Glutamatergic neuron (in vitro differentiated cells): ENCODE data around the gene UBE4B. TPM values are rescaled to one million over a fixed set of nuclear protein-coding genes. Genes with fewer than 3 reads are reported as not detected.
"Not testable (repeated sequence)": the region's sequence is repeated elsewhere in the genome, so short reads cannot be mapped to it uniquely, and the experiment has no call there.

Experiments used
- DNase-seq: peaks from one replicate; pipeline ENCODE4 v3.0.0; 2022
- H3K27ac Mint-ChIP-seq: one replicate; pipeline ENCODE4 v1.8.0; 2020; ENCODE audit warnings: mild to moderate bottlenecking, mixed read lengths, inconsistent platforms; ENCODE audit not compliant: unreplicated experiment
- H3K27me3 Mint-ChIP-seq: one replicate; pipeline ENCODE4 v1.8.0; 2020; ENCODE audit warnings: mild to moderate bottlenecking, moderate library complexity, mixed read lengths, inconsistent platforms; ENCODE audit not compliant: unreplicated experiment
- H3K36me3 Mint-ChIP-seq: one replicate; pipeline ENCODE4 v1.8.0; 2020; ENCODE audit warnings: mild to moderate bottlenecking, mixed read lengths, inconsistent platforms; ENCODE audit not compliant: unreplicated experiment
- H3K4me1 Mint-ChIP-seq: one replicate; pipeline ENCODE4 v1.8.0; 2020; ENCODE audit warnings: mild to moderate bottlenecking, low read depth, mixed read lengths, inconsistent platforms; ENCODE audit not compliant: unreplicated experiment
- H3K4me3 Mint-ChIP-seq: one replicate; pipeline ENCODE4 v1.8.0; 2020; ENCODE audit warnings: mild to moderate bottlenecking, mixed read lengths, inconsistent platforms; ENCODE audit not compliant: unreplicated experiment
- H3K9me3 Mint-ChIP-seq: one replicate; pipeline ENCODE4 v1.8.0; 2020; ENCODE audit warnings: mild to moderate bottlenecking, moderate library complexity, mixed read lengths, inconsistent platforms; ENCODE audit not compliant: unreplicated experiment
- CTCF ChIP-seq: fragments of 200-600 bp; sonication (generic); IDR thresholded peaks from one replicate; pipeline ENCODE4 v1.5.0; 2021; ENCODE audit not compliant: partially characterized antibody, unreplicated experiment
- total RNA-seq: library from RNA; stranded (reverse); fragmentation: NEBNext Ultra II Directional; extraction: Animal tissue kit (Norgen Biotek cat#: 25700); gene quantifications from one replicate; pipeline ENCODE4 v1.2.1, GENCODE V29; 2021; ENCODE audit not compliant: unreplicated experiment

Gene UBE4B
- total RNA-seq, 1 donor from 2014 or later = 94.1 TPM

DNA sequence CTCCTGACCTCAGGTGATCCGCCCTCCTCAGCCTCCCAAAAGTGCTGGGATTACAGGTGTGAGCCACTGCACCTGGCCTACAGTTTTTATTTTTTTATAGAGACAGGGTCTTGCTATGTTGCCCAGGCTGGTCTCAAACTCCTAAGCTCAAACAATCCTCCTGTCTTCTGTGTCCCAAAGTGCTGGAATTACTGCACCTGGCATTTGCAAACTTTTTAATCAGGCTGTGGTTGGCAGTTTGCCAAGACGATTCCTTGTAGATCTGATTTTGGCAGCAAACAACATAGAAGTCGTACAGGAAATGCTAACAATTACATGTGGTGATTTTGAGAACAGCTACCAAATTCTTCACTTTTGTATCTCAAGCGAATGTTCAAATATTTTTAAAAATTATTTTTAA lies 25.6 kb upstream of the UBE4B start:
- no peak for TF ChIP-seq CTCF
- Mint-ChIP-seq H3K27me3 (no peaks in the 10 kb centered on the region), H3K4me3 (no peak overlapping the region), H3K27ac (no peak overlapping the region), H3K9me3 (no peaks in the 10 kb centered on the region), H3K36me3 (no peaks in the 10 kb centered on the region), H3K4me1 (no peaks in the 10 kb centered on the region)
- DNase-seq = no peak

DNA sequence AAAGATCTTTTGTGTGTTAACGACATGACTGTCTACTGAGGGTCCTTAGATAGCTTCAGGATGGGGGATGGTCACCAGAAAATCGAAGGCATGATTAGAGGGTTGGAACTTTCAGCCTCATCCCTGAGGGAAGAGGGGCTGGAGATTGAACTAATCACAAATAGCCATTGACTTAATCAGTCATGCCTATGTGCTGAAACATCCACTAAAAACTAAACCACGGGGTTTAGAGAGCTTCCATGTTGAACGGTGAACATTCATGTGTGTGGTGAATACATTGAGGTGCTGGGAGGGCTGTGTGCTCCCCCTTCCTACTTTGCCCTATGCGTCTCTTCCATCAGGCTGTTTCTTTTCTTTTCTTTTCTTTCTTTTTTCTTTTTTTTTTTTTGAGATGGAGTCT lies 18.7 kb upstream of the UBE4B start:
- H3K4me3 Mint-ChIP-seq = no peak overlapping the region
- DNase-seq = no peak
- no peak for TF ChIP-seq CTCF
- H3K9me3 Mint-ChIP-seq = no peaks in the 10 kb centered on the region
- H3K27ac Mint-ChIP-seq = no peak overlapping the region
- H3K27me3 Mint-ChIP-seq = no peaks in the 10 kb centered on the region
- no peaks in the 10 kb centered on the region for H3K36me3 Mint-ChIP-seq
- H3K4me1 Mint-ChIP-seq = peaks cover 6% of the 10 kb centered on the region

DNA sequence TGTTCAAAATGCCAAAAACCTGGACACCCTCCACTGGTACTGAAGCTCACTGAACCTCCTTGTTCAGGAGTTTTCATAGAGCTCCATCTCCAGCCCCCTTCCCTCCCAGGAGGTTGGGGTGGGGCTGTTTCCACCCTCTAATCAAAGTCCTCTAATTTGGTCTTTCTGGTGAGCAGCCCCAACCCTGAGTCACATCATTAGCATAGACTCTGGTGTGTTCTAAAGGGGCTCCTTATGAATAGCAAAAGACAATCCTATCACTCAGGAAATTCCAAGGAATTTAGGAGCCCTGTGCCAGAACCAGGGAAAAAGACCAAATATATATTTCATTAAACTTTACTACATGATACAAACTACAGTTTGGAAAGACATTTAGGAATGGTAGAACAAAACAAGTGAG lies 13.2 kb upstream of the UBE4B start:
- Mint-ChIP-seq H3K4me1 (peaks cover 6% of the 10 kb centered on the region), H3K36me3 (no peaks in the 10 kb centered on the region), H3K4me3 (no peak overlapping the region), H3K27ac (no peak overlapping the region), H3K9me3 (no peaks in the 10 kb centered on the region), H3K27me3 (no peaks in the 10 kb centered on the region)
- no peak for DNase-seq
- no peak for TF ChIP-seq CTCF

- Mint-ChIP-seq H3K36me3 (no peaks in the 10 kb centered on the region), H3K9me3 (no peaks in the 10 kb centered on the region), H3K27ac (no peak overlapping the region), H3K4me3 (no peak overlapping the region), H3K4me1 (peaks cover 6% of the 10 kb centered on the region), H3K27me3 (no peaks in the 10 kb centered on the region)
- DNase-seq = no peak
- no peak for TF ChIP-seq CTCF
These were observed 12.7 kb upstream of the UBE4B start for GRCh38 chr1:10020086-10020485.

DNA sequence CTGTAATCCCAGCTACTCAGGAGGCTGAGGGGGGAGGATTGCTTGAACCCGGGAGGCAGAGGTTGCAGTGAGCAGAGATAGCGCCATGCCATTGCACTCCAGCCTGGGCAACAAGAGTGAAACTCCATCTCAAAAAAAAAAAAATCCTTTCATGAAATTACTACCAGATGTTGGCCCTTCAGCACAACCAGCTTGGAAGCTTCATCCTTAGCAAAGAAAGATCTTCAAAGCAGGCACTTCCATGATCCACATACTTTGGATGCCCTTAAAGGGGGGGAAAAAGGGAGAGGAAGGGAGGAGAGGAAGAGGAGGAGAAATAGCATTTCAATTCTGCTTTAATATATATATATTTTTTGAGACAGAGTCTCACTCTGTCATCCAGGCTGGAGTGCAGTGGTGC lies 12.1 kb upstream of the UBE4B start:
- not testable (repeated sequence) for H3K9me3 Mint-ChIP-seq, DNase-seq, H3K36me3 Mint-ChIP-seq, H3K4me1 Mint-ChIP-seq, H3K27ac Mint-ChIP-seq, H3K4me3 Mint-ChIP-seq, H3K27me3 Mint-ChIP-seq

- H3K4me3 Mint-ChIP-seq, DNase-seq, H3K4me1 Mint-ChIP-seq, H3K9me3 Mint-ChIP-seq, H3K36me3 Mint-ChIP-seq, H3K27ac Mint-ChIP-seq, H3K27me3 Mint-ChIP-seq: not testable (repeated sequence)
These were observed 10.8 kb upstream of the UBE4B start for GRCh38 chr1:10021992-10022391.
